ENCODE results near the gene TBX4.

TBX4 gene

DNA sequence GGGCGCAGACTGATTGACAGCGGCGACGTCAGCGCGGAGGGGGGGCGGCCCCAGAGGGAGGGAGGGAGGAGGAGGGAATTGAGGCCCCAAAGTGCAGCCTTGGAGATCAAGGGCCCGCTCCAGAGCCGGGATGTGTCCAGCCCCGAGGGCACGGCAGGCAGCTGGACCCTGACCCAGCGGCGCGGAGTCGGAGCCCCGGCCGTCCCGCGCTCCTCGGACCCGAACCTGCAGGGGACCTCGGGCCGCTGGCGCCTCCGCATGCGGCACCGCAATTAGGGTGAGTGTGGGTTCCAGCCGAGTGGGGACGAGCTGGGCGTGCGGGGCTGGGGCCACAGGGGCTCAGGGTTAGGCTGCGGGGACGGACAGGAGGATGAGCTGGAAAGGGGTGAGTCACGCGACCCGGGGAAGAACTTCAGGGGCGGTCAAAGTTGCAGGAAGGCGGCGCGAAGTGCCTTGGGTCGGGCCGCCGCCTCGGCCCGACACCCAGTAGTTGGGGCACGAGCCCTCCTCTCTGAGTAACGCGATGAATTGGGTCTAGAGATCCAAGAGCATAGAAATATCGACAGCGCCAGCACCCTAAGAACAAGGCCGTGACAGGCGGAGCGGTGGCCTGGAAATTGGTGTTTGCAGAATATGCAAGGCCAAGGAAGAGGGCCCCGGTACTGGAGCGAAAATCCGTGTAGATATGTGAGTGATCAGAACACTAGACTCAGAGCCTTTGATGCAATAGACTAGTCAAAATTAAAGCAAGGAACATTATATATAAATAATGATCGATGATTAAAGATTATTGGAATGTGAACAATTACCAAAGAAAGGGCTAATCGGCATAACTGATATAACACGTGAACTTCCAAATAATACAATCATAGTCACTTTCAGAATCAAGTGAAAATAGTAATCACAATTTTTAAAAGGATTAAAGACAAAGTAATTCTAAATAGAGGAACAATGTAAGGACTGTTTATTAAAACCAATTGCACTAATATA, at the start of gene TBX4:
TSS of gene TBX4 (plus strand) at position 122 of the 990 bp plus-strand sequence. CDS start 4,069 bp downstream, outside the sequence.
- DNase-seq (ENCODE audit: low read depth in 2 of 2, low spot score in 1 of 2): no peak

DNA sequence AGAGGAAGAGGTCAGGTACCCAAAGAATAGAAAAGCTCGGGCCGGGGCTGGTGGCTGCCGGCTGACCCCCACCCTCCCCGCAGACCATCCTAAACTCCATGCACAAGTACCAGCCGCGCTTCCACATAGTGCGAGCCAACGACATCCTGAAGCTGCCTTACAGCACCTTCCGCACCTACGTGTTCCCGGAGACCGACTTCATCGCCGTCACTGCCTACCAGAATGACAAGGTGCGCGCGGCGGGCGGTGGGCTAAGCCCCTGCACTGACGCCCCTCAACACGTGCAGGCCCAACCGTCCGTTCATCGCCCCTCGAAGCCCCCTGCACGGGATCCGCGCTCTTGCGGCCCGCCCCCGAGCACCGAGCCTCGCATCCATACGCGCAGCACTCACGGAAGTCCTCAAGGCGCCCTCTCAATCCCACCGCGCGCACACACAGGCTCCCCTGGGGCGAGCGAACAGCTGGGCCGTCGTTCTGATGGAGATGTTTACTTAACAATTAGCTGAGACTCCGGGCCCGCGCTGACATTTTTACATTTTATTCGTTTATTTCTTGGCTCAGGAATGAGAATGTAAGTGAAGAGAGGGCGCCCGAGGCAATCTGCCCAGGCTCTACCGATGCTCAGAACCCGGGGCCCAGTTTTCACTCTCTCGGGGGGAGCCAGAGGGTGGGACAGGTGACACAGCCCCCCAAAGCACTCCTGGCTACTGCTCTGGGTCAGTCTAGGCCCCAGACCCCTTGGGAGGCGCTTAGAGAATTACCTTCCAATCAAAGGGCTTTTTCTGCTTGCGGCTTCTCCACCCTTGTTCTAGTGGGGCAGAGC, 49.0 kb upstream of the TBX4 start:
- no peak for DNase-seq (ENCODE audit: low read depth in 2 of 2, low spot score in 1 of 2)

DNA sequence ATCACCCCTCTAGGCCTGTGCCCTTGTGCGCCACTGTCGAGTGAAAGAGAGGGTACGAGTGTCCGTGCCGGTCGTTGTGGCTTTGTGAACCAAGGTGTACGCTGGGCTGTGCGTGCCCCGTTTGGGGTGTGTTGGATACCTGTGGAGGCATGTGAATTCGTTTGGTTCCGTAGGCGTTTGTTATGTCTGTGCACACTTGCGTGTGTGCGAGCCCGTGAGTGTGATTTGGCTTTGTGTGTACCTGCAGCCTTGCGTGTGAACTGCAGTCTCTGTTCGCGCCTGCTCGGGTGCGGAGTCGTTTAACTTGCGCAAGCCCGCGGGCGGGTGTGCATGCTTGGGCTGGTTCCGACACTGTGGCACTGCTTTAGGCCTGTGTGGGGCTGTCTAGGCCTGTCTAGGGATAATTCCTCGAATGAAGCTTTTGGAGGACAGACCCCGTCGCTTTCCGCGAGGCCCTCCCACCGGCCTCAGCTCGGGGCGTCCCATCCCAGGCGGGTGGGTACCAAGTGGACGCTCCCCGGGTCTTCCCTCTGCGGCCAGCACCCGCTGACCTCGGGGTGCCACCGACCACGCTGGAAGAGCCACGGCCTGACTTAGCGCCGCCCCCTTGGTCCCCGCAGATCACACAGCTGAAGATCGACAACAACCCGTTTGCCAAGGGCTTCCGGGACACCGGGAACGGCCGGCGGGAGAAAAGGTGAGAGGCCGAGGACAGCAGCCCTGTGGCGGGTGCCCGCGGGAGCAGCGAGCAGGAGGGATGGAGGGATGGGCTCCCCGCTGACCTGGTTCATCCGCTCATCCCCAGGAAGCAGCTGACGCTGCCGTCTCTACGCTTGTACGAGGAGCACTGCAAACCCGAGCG, 48.2 kb upstream of the TBX4 start:
- no peak for DNase-seq (ENCODE audit: low read depth in 2 of 2, low spot score in 1 of 2)

DNA sequence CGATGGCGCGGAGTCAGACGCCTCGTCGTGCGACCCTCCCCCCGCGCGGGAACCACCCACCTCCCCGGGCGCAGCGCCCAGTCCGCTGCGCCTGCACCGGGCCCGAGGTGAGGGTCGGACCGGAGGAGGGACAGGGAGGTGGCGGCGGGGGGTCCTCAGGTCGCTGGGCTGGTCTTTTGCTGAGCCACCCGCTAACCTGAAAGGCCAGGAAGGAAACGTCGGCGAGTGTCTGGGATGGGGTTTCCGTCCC, 47.6 kb upstream of the TBX4 start:
- DNase-seq (ENCODE audit: low read depth in 2 of 2, low spot score in 1 of 2): no peak

DNA sequence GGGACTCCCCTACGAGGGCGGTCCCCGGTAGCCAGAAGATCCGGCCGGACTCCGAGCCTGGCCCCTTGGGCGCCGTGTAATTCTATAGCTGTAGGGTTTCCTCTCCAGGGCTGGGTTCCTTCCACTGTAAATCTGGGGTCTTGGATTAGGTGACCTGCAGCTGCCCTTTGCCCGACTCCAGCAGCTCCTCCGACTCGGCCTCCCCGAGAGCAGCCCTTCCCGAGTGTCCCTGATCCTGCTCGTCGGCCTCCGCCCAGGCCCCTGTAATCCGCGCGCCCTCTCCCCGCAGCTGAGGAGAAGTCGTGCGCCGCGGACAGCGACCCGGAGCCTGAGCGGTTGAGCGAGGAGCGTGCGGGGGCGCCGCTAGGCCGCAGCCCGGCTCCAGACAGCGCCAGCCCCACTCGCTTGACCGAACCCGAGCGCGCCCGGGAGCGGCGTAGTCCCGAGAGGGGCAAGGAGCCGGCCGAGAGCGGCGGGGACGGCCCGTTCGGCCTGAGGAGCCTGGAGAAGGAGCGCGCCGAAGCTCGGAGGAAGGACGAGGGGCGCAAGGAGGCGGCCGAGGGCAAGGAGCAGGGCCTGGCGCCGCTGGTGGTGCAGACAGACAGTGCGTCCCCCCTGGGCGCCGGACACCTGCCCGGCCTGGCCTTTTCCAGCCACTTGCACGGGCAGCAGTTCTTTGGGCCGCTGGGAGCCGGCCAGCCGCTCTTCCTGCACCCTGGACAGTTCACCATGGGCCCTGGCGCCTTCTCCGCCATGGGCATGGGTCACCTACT, 47.1 kb upstream of the TBX4 start:
- no peak for DNase-seq (ENCODE audit: low read depth in 2 of 2, low spot score in 1 of 2)

DNA sequence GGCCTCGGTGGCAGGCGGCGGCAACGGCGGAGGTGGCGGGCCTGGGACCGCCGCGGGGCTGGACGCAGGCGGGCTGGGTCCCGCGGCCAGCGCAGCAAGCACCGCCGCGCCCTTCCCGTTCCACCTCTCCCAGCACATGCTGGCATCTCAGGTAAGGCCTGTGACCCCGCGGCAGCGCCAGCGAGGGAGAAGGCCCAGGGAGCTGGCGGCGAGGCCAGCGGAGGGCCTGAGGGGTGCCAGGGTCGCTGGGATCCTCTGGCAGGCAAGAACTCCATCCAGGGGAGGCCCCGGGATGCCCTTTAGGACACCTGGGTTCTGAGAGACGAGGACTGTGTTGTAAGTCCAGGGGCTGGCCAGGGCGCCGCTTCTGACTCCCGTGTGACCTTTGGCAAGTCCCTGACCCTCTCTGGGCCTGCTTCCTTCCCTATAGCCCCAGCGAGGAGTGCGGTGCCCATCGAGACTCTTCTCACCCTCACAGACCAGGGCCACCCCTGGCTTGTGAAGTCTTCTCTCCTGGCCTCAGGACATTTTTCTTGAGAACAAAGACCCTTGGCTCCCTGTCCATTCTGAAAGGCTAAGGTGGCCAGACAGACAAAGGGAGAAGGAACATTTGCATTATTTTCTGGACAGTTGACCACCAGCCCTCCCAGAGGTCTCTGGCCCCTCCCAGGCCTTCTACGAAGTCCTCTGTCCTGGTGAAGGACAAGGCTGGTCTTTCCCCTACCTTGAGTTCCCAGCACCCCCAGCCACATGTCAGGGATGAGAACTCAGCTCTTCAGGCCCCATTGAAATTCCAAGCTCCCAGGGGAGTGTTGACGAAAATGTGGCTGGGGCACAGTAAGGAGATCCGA, 46.3 kb upstream of the TBX4 start:
- DNase-seq (ENCODE audit: low read depth in 2 of 2, low spot score in 1 of 2): no peak

DNA sequence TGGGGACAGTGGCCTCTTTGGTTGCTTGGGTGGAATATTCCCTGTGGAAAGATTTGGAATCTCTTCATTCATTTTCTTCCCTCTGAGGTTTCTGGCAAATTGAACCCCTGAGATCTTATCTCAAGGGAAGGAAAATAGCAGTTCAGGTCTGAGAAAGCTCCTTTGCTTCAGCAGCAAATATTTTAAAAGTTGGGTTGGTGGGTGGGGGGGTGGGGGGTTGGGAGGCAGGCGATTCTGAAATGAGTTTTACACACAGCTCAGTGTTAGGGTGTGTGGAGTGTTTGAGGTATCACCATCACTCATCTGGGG, 45.7 kb upstream of the TBX4 start:
- no peak for DNase-seq (ENCODE audit: low read depth in 2 of 2, low spot score in 1 of 2)

DNA sequence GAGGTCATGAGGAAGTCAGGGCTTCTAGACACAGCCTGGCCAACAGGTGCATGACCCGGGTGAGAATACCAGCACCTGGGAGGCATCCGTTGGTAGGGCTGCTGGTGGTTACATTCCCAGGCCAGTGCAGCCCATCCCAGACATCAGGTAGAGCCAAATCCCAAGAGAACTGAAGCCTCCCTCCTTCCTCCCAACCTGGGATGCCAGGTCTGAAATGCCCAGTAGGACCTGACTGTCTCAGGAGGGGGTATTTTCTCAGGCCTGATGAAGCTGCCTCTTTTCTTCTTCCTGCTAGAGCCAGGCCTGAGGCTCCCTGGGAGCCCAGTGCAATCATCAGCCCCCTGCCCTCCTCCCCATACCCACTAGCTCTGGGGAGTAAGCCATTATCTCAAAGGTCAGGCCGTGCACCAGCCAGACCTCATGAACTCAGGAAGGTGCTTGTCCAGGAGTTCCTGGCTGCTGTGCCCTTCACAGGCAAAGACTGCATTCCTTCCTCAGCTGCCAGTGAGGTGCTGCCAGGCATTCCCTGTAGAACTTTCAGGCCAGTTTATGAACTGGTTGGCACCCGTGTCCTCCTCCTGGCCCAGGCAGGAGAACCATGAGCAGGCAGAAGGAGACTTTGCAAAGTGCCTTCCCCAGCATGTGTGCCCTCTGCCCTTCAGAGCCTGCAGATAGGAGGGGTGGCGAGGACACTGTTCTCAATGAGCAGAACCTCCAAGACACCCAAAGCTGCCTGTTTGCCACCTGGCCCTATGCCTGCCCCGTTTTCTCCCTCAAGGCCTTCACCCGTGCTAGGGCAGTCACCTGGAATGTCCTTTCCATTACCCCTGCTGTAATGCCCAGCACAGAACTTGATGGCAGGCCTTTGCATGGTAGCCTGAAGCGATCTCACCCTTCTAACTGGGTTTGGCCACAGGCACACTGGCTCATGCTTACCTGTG, 45.0 kb upstream of the TBX4 start:
- DNase-seq (ENCODE audit: low read depth in 2 of 2, low spot score in 1 of 2): no peak

DNA sequence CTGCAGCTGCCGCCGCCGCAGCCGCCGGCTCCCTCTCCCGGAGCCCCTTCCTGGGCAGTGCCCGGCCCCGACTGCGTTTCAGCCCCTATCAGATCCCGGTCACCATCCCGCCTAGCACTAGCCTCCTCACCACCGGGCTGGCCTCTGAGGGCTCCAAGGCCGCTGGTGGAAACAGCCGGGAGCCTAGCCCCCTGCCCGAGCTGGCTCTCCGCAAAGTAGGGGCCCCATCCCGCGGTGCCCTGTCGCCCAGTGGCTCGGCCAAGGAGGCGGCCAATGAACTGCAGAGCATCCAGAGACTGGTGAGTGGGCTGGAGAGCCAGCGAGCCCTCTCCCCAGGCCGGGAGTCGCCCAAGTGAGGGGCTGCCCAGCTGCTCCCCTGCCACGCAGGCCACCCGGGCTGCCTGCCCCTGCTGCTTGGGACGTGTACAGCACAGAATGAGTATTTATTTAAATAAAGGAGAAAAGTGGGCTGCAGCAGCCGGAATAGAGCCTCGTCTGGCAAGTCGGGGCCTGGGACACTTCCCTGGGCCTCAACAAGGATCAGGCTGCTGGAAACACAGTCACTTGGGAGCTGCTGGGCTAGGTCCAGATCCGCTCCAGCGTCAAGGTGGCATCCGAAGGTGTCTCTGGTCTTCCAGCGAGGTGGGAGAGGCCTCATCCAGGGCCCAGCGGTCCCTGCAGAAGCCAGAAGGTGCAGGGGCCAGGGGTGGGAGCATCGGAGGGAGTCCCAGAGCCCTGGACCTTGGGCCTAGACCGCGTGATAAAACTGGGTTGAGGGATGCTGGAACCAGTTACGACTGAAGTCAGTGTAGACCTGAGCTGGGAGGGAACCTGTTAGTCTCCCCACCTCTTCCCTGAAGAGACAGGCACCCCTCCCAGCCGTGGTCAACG, 43.8 kb upstream of the TBX4 start:
- DNase-seq (ENCODE audit: low read depth in 2 of 2, low spot score in 1 of 2): no peak

DNA sequence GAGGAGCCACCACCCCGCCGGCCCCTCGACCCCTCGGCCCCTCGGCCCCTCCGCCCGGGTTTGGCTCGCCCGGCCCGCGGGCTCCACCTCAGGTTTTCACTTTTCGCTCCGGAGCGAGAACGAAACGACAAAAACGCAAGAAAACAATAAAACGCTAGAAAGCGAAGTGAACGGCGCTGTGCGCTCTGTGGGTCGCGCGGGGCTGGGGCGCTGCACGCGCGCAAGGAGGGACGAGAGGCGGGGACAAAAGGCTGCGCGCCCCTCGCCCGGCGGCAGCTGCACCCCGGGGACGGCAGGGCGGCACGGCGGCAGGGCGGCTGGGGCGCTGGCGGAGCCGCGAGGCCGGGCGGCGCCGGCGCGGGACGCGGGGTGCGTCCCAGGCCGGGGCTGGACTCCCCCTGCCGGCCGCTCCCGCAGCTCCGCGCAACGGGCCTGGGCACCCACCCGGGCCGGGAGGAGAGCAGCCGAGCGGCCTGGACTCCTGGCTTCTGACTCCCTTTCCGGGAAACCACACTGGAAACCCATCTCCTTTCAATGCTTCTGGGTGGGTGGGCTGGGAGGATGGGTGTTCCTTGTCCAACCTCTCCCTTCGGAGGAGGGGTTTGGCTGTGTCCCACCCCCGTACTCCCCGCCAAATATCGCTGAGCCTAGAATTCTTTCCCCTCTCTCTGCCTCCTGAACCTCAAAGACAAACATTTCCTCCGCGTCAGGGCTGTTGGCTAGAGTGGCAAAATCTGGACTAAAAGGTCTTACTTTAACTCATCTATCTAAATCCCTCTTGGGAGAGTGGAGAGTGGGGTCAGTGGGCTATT, 42.7 kb upstream of the TBX4 start:
- DNase-seq (ENCODE audit: low read depth in 2 of 2, low spot score in 1 of 2): no peak

DNA sequence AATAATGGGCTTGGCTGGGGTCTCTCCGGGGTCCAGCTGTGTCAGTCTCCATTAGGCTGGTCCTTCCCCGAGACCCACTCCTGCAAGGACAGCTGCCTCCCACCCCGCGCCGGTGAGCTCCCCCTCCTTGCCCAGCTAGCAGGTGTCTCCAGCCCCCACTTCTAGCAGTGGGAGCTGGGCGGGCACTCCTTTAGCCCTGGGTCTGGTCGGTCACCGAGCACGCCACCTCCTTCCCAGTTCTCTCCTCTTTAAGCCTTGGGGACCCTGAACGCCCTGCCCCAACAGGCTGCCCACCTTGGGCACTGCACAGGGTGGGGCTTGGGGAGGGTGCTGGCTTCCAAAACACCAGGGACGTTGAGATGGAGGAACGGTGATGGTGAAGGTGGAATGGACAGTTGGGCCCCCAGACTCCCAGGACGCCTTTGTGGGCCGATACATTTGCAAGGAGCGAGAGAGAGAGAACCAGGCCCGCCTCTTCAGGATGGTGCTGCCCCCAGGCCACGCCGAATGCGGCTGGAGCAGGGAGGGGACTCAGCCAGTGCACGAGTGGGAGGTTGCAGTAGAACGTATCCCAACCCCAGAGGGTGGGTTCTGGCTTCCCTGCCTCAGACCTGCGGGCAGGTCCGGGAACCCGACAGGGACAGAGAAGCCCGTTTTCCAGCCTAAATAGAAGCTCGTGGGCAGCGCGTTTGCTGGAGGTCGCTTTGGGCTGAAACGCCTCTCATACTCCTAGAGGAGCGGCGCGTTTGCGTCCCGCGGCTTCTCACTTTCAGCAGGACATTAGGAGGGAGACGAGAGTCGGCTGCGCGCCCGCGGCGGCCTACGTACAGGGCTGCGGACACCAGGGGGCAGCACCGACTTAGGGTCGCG, 41.8 kb upstream of the TBX4 start:
- peak in 1 of 2 donors; percentile 51 for DNase-seq (ENCODE audit: low read depth in 2 of 2, low spot score in 1 of 2)

DNA sequence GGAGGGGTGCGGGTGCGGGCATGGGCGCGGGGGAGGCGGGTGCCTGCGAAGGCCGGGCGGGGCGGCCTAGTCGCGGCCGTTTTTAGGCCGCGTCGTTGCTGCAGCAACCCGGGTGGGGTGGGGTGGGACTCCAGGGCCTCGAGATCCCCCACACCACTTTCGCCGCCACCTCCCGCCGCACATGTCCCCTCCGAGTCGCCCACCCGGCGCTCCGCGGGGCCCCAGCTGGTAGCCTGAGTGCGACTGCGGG, 41.3 kb upstream of the TBX4 start:
- DNase-seq (ENCODE audit: low read depth in 2 of 2, low spot score in 1 of 2): peak in 1 of 2 donors; percentile 47

DNA sequence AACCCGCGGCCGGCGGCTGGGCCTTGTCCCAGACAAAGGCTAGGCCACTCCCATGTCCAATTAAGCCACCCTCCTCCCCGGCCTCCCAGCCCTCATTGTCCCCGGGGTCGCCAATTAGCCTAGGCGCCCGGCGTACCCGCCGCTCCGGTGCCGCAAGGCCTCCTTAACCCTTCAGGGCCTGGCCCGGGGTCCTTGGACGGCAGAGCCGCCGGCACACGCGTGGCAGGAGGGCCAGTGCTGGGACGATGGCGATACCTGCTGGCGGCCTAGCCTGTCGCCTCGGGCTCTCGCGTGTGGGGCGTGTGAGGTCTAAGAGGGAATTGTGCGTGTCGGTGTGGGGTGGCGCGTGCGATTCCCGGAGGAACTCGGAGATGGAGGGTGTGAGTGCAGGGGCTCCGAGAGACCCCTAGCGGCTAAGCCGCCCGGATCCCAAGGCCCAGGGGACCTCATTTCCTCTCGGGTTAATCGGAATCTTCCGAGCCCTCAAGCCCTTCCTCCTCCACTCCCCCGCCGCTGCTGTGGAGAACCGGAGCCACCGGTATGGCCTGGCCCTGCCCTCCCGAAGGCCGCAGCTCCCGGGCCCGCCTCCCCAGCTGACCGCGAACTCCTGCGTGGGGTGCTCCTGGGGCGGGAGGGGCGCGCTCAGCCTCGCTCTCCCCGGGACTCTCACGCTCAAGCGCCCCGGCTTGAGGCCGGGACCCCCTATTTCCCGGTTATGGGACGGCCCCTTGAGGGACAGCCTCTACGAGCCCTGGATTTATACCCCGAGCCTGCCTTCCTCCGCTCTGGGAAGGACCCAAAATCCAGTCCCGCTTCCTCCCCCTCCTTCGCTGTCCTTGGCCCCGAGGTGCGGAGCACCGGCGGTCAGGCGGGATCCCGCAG, 40.7 kb upstream of the TBX4 start:
- DNase-seq (ENCODE audit: low read depth in 2 of 2, low spot score in 1 of 2): no peak

DNA sequence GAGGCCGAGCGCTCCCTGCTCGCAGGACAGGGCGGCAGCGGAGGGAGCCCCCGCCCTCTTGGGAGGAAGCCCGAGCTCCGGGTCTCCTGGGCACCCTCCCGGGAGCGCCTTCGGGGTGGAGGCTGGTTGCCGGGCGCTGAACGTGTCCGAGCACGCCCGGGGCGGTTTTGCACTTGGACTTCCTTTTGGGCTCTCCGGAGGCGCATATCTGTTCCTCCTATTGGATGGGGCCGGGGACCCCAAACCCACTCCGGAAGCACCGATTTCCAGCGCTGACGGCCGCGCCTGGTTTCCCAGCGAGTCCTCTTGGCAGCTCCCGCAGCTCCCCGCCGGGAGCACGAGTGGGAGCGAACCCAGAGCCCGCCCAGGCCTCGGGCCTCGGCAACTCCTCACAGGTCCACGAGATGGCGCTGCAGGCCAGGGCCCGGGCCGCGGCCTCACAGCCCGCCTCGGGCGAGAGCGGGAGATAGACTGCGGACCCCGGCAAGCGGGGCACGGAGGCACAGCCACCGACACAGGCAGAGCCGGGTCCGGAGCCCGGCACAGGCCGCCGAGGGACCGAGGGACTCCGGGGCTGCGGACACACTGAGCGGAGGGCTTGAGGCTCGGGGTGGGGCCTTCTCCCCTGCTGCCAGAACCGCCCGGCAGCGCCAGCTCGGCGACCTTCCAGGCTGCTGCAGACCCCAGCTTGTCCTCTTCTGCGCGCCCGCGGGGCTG, 39.9 kb upstream of the TBX4 start:
- peak; percentile 30 to 58 for DNase-seq (ENCODE audit: low read depth in 2 of 2, low spot score in 1 of 2)

Data from stimulated activated CD8-positive, alpha-beta memory T cell treated with anti-CD3 and anti-CD28 coated beads, Interleukin-4, amount 100 ng/mL, for 4 hours (primary cell).